OCI-LY7 (cell line): Measurements from ENCODE around the gene SULT1A2. TPM values are rescaled to one million over a fixed set of nuclear protein-coding genes. Genes with fewer than 3 reads are reported as not detected.
"Not testable (repeated sequence)": the region's sequence is repeated elsewhere in the genome, so short reads cannot be mapped to it uniquely, and the experiment has no call there.

Experiments
- BruUV-seq: library from RNA; stranded (reverse); fragments of 400-500 nt; replicated peaks from 2 replicates; lab custom pipeline; 2021; lab: Mats Ljungman, UMichigan
- CTCF ChIA-PET: fragments of 300-600 bp; sonication (Branson Sonifier 250); formaldehyde crosslinking; loops from one replicate; lab custom pipeline; 2022; ENCODE audit warnings: antibody characterized with exemption; ENCODE audit not compliant: unreplicated experiment; lab: Charles Lee
- POLR2A ChIA-PET: fragments of 300-600 bp; sonication (Branson Sonifier 250); formaldehyde crosslinking; loops from one replicate; lab custom pipeline; 2022; ENCODE audit warnings: antibody characterized with exemption; lab: Charles Lee
- DNase-seq: peaks from one replicate; pipeline ENCODE4 v3.0.0-alpha.2; 2015; ENCODE audit warnings: low spot score
- H2AFZ ChIP-seq: fragments of 200-600 bp; sonication (generic), shearing (Covaris generic); 2 replicates; pipeline ENCODE4 v1.6.1; 2014; ENCODE audit warnings: mild to moderate bottlenecking, antibody characterized with exemption, low read length, moderate library complexity
- H3K27ac ChIP-seq: fragments of 200-600 bp; sonication (generic); 2 replicates; pipeline ENCODE4 v1.5.1; 2014; ENCODE audit warnings: mixed run types, low read depth, mild to moderate bottlenecking, moderate library complexity, low read length, inconsistent platforms; ENCODE audit not compliant: poor library complexity, severe bottlenecking
- H3K36me3 ChIP-seq: fragments of 200-600 bp; sonication (generic); 2 replicates; pipeline ENCODE4 v1.6.1; 2014; ENCODE audit warnings: mild to moderate bottlenecking, antibody characterized with exemption, low read length, moderate library complexity, mixed read lengths; ENCODE audit not compliant: insufficient read depth
- H3K4me1 ChIP-seq: fragments of 200-600 bp; sonication (generic); 2 replicates; pipeline ENCODE4 v1.5.1; 2014; ENCODE audit warnings: mild to moderate bottlenecking, low read length; ENCODE audit not compliant: insufficient read depth, poor library complexity, severe bottlenecking
- H3K4me2 ChIP-seq: fragments of 200-600 bp; sonication (generic); 2 replicates; pipeline ENCODE4 v1.6.1; 2014; ENCODE audit warnings: mild to moderate bottlenecking, low read length
- H3K4me3 ChIP-seq: fragments of 200-600 bp; sonication (generic); 2 replicates; pipeline ENCODE4 v1.5.1; 2014; ENCODE audit warnings: mild to moderate bottlenecking, low read depth, low read length; ENCODE audit not compliant: poor library complexity, severe bottlenecking
- H3K79me2 ChIP-seq: fragments of 200-600 bp; sonication (generic); 2 replicates; pipeline ENCODE4 v1.6.1; 2016; ENCODE audit warnings: low read depth, mild to moderate bottlenecking, low read length, moderate library complexity, mixed read lengths; ENCODE audit not compliant: insufficient read depth
- H3K9me2 ChIP-seq: fragments of 200-600 bp; sonication (generic); 2 replicates; pipeline ENCODE4 v1.6.1; 2016; ENCODE audit warnings: mild to moderate bottlenecking, low read length, mixed read lengths; ENCODE audit not compliant: insufficient read depth
- H3K9me3 ChIP-seq: fragments of 200-600 bp; sonication (generic); 2 replicates; pipeline ENCODE4 v1.6.1; 2014; ENCODE audit warnings: mild to moderate bottlenecking, mixed run types, low read length, mixed read lengths
- H4K20me1 ChIP-seq: fragments of 200-600 bp; sonication (generic); 2 replicates; pipeline ENCODE4 v1.6.1; 2014; ENCODE audit warnings: mild to moderate bottlenecking, antibody characterized with exemption, low read length, moderate library complexity, mixed read lengths; ENCODE audit not compliant: insufficient read depth
- EZH2phosphoT487 ChIP-seq: fragments of 200-600 bp; sonication (generic); IDR thresholded peaks from 2 replicates; pipeline ENCODE4 v1.6.1; 2018; ENCODE audit warnings: low read depth, borderline replicate concordance, mild to moderate bottlenecking, mixed run types, antibody characterized with exemption, low read length, moderate library complexity, mixed read lengths
- intact Hi-C: fragments of 100-400 bp; cut with micrococcal nuclease; formaldehyde crosslinking; loops from one replicate; pipeline ENCODE4 v1.10.0; 2022; ENCODE audit not compliant: unreplicated experiment
- total RNA-seq, 2 experiments: library from RNA; depleted of rRNA in 1 of 2; stranded (reverse); fragments of >200 nt in 1 of 2; shearing (Covaris generic) in 1 of 2; gene quantifications; 2 replicates each; pipeline ENCODE4 v1.2.3, GENCODE V29; 2014 to 2022
- TF ChIP-seq, protein P1 (sequence below): fragments of 200-600 bp; sonication (generic); conservative IDR thresholded peaks from 2 replicates; pipeline ENCODE4 v1.5.1; 2014; ENCODE audit warnings: mild to moderate bottlenecking, antibody characterized with exemption, low read length, moderate library complexity, mixed read lengths

Gene SULT1A2
- total RNA-seq, 2 experiments from 2014 or later, result 2.1 to 3.0 TPM

GRCh38 chr16:28612359-28613280 lies 15.8 kb upstream of the SULT1A2 start:
- DNase-seq, H3K4me2 ChIP-seq, H3K4me3 ChIP-seq, H3K9me3 ChIP-seq, H3K27ac ChIP-seq, H4K20me1 ChIP-seq, CTCF ChIA-PET, BruUV-seq, H3K9me2 ChIP-seq, intact Hi-C loops, POLR2A ChIA-PET, H2AFZ ChIP-seq: not testable (repeated sequence)
- H3K36me3 ChIP-seq, result peaks cover 40% of the 10 kb centered on the region
- peaks cover 20% of the 10 kb centered on the region; the same call in 1 of the 2 replicates for H3K79me2 ChIP-seq
- H3K4me1 ChIP-seq, result peaks cover 23% of the 10 kb centered on the region

- POLR2A ChIA-PET, result no interaction called here
- TF ChIP-seq, protein P1, sequence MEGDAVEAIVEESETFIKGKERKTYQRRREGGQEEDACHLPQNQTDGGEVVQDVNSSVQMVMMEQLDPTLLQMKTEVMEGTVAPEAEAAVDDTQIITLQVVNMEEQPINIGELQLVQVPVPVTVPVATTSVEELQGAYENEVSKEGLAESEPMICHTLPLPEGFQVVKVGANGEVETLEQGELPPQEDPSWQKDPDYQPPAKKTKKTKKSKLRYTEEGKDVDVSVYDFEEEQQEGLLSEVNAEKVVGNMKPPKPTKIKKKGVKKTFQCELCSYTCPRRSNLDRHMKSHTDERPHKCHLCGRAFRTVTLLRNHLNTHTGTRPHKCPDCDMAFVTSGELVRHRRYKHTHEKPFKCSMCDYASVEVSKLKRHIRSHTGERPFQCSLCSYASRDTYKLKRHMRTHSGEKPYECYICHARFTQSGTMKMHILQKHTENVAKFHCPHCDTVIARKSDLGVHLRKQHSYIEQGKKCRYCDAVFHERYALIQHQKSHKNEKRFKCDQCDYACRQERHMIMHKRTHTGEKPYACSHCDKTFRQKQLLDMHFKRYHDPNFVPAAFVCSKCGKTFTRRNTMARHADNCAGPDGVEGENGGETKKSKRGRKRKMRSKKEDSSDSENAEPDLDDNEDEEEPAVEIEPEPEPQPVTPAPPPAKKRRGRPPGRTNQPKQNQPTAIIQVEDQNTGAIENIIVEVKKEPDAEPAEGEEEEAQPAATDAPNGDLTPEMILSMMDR, result no peak
- TF ChIP-seq EZH2phosphoT487, result no peak
- H3K36me3 ChIP-seq, result peaks cover 34% of the 10 kb centered on the region
- H3K4me1 ChIP-seq, result peaks cover 5% of the 10 kb centered on the region
- H2AFZ ChIP-seq, result no peak overlapping the region
- no peaks in the 10 kb centered on the region for H4K20me1 ChIP-seq
- no peak overlapping the region for H3K27ac ChIP-seq
- H3K9me3 ChIP-seq, result no peaks in the 10 kb centered on the region
- BruUV-seq, result no TSS peak
- H3K4me3 ChIP-seq, result no peak overlapping the region
- CTCF ChIA-PET, result no interaction called here
- no peak overlapping the region for H3K4me2 ChIP-seq
- peaks cover 7% of the 10 kb centered on the region; the same call in 1 of the 2 replicates for H3K79me2 ChIP-seq
- H3K9me2 ChIP-seq, result no peaks in the 10 kb centered on the region
- intact Hi-C loops, result no loop called here
- DNase-seq, result no peak
Observed at GRCh38 chr16:28610595-28611191, 13.8 kb upstream of the SULT1A2 start.

DNA sequence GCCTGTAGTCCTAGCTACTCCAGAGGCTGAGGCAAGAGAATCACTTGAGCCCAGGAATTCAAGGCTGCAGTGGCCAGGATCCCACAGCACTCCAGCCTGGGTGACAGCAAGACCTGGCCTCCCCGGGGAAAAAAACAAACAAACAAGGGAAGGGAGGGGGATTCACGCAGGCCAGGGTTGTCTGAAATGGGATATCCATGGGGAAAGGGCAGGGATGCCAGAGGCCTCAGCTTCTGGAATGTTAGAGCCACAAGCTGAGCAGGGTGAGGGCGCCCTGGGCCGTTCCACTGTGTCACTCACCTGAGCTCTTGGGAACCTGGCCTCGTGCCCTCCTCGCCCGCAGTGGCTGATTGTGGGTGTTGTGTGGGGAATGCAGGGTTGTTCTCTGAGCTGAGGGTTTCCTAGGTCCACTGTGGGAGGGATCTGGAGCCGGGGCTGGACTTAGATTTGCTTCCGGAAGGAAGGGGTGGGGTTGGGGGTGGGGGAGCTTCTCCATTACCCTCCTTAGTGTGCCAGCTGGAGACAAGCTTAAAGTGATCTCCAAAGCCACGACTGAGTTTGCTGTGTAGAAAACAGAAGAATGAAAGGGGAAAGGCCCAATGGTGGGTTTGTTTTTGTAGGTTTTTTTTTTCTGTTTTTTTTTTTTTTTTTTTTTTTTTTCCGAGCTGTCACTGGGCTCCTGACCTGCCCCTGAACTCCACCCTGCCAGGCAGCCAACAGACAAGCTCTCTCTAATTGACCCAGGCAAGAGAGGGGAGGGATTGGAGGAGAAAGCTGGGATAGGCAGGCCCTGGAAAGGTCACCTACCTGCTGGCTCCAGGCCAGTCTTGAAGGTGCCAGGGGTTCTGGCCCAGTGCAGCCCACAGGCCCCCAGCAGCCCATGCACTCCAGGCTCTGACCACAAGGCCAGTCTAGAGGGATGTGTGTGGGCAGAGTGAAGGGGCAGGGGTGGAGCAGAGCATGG lies 13.1 kb upstream of the SULT1A2 start, which contains the start of gene SULT1A1:
TSS of gene SULT1A1 (minus strand) at position 414 of the 964 bp plus-strand sequence. CDS start 1,189 bp downstream, outside the sequence.
- H3K27ac ChIP-seq, result no peak within 1 kb of the TSS
- H3K4me2 ChIP-seq, result no peak within 1 kb of the TSS
- peaks cover 7% of the 10 kb centered on the region; the same call in 1 of the 2 replicates for H3K79me2 ChIP-seq
- no peak for DNase-seq
- BruUV-seq, result no TSS peak
- H4K20me1 ChIP-seq, result no peaks in the 10 kb centered on the region
- H3K9me2 ChIP-seq, result no peaks in the 10 kb centered on the region
- ChIA-PET POLR2A (no interaction called here), CTCF (no interaction called here)
- intact Hi-C loops, result no loop called here
- H3K4me1 ChIP-seq, result peaks cover 4% of the 10 kb centered on the region
- TF ChIP-seq, protein P1, result no peak
- no peak for TF ChIP-seq EZH2phosphoT487
- H2AFZ ChIP-seq, result no peak within 1 kb of the TSS
- H3K4me3 ChIP-seq, result no peak within 1 kb of the TSS
- peaks cover 37% of the 10 kb centered on the region for H3K36me3 ChIP-seq
- no peaks in the 10 kb centered on the region for H3K9me3 ChIP-seq

DNA sequence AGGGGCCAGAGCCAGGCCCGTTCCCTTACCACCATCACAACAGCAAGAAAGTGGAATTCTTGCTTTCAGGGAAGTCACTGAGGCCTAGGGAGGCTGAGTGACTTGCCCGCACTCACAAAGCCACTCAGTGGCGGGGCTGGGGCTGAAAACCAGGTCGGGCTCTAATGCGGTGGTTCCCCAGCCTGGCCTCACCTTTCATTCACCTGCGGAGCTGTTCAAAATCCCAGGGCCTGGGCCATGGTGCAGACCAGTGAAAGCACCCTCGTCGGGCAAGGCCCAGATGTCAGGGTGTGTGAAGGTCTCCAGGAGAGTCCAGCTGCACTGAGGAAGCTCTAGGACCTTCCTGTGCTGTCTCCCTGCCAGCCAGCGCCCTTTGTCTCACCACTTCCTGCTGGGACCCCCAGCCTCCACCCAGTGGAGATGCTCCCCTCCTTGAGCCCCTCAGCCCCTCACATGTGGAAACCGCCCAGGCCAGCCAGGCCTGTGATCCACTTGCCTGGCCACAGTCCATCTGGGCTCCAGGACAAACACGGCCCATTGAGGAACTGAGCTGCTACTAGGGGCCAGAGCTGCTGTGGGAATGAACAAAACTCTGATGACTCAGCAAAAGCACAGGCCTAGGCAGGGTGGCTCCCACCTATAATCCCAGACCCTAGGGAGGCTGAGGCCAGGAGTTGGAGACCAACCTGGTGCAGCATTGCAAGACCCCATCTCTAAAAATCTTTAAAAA lies 12.2 kb upstream of the SULT1A2 start:
- CTCF ChIA-PET, intact Hi-C loops, H4K20me1 ChIP-seq, H3K27ac ChIP-seq, H3K4me2 ChIP-seq, DNase-seq, H3K79me2 ChIP-seq, H2AFZ ChIP-seq, BruUV-seq, H3K9me3 ChIP-seq, POLR2A ChIA-PET, H3K9me2 ChIP-seq, H3K4me3 ChIP-seq, H3K4me1 ChIP-seq: not testable (repeated sequence)
- peaks cover 37% of the 10 kb centered on the region for H3K36me3 ChIP-seq
